Karpas-422 (cell line): ENCODE data around the gene OR2T35. TPM values are rescaled to one million over a fixed set of nuclear protein-coding genes. Genes with fewer than 3 reads are reported as not detected.
"Not testable (repeated sequence)": the region's sequence is repeated elsewhere in the genome, so short reads cannot be mapped to it uniquely, and the experiment has no call there.

Experiments used
- DNase-seq: peaks from one replicate; pipeline ENCODE4 v3.0.0-alpha.2; 2015
- H2AFZ ChIP-seq: fragments of 200-600 bp; sonication (generic); 2 replicates; pipeline ENCODE4 v1.6.1; 2014; ENCODE audit warnings: antibody characterized with exemption, low read length, mixed read lengths
- H3K27ac ChIP-seq: fragments of 200-600 bp; sonication (generic); 2 replicates; pipeline ENCODE4 v1.5.1; 2014; ENCODE audit warnings: mild to moderate bottlenecking, low read length, moderate library complexity
- H3K27me3 ChIP-seq: fragments of 200-600 bp; sonication (generic); 2 replicates; pipeline ENCODE4 v1.6.1; 2014; ENCODE audit warnings: low read length, mixed read lengths
- H3K36me3 ChIP-seq: fragments of 200-600 bp; sonication (generic); 2 replicates; pipeline ENCODE4 v1.6.1; 2014; ENCODE audit warnings: low read length, mixed read lengths; ENCODE audit not compliant: insufficient read depth
- H3K4me1 ChIP-seq: fragments of 200-600 bp; sonication (generic); 2 replicates; pipeline ENCODE4 v1.6.1; 2014; ENCODE audit warnings: mild to moderate bottlenecking, low read length, mixed read lengths
- H3K4me2 ChIP-seq: fragments of 200-600 bp; sonication (generic); 2 replicates; pipeline ENCODE4 v1.6.1; 2014; ENCODE audit warnings: low read length, low read depth, mild to moderate bottlenecking; ENCODE audit not compliant: poor library complexity, severe bottlenecking
- H3K4me3 ChIP-seq: fragments of 200-600 bp; sonication (generic); 2 replicates; pipeline ENCODE4 v1.5.1; 2014; ENCODE audit warnings: mild to moderate bottlenecking, antibody characterized with exemption, low read length, mixed read lengths
- H3K79me2 ChIP-seq: fragments of 200-600 bp; sonication (generic); 2 replicates; pipeline ENCODE4 v1.6.1; 2014; ENCODE audit warnings: mild to moderate bottlenecking, low read length, mixed read lengths
- H3K9ac ChIP-seq: fragments of 200-600 bp; sonication (generic); 2 replicates; pipeline ENCODE4 v1.6.0; 2014; ENCODE audit warnings: low read length
- H3K9me2 ChIP-seq: fragments of 200-600 bp; sonication (generic), shearing (Covaris generic); replicated peaks from 2 replicates; pipeline ENCODE4 v1.6.0; 2014; ENCODE audit warnings: mild to moderate bottlenecking, low read length, moderate library complexity; ENCODE audit not compliant: insufficient read depth
- H3K9me3 ChIP-seq: fragments of 300-700, 200-600 bp; sonication (generic); 2 replicates; pipeline ENCODE4 v1.6.1; 2014; ENCODE audit warnings: low read length, mixed read lengths
- H4K20me1 ChIP-seq: fragments of 200-600 bp; sonication (generic); 2 replicates; pipeline ENCODE4 v1.6.1; 2014; ENCODE audit warnings: mild to moderate bottlenecking, antibody characterized with exemption, low read length, low read depth; ENCODE audit not compliant: insufficient read depth
- total RNA-seq: library from RNA; depleted of rRNA; stranded (reverse); fragments of >200 nt; shearing (Covaris generic); gene quantifications from 2 replicates; pipeline ENCODE4 v1.2.3, GENCODE V29; 2014; ENCODE audit warnings: low replicate concordance

OR2T35 gene
- total RNA-seq, 1 experiment from 2014 or later = not detected

- not testable (repeated sequence) for H3K9me2 ChIP-seq, H3K4me2 ChIP-seq, H3K79me2 ChIP-seq, H3K9me3 ChIP-seq, H3K9ac ChIP-seq, H3K27ac ChIP-seq, DNase-seq, H3K4me1 ChIP-seq, H4K20me1 ChIP-seq, H2AFZ ChIP-seq, H3K36me3 ChIP-seq, H3K4me3 ChIP-seq, H3K27me3 ChIP-seq
These were observed 11.7 kb upstream of the OR2T35 start for GRCh38 chr1:248656797-248657196.

GRCh38 chr1:248655354-248655753 is 10.3 kb upstream of the OR2T35 start, which contains the start of gene OR2T27:
Gene OR2T27, minus strand, starts transcription at chr1:248655528. Its CDS starts 4,644 bp downstream, at chr1:248650884.
- H3K79me2 ChIP-seq, H3K4me1 ChIP-seq, H3K9me2 ChIP-seq, H3K9me3 ChIP-seq, DNase-seq, H3K4me2 ChIP-seq, H3K36me3 ChIP-seq, H3K27me3 ChIP-seq, H3K27ac ChIP-seq, H4K20me1 ChIP-seq, H2AFZ ChIP-seq, H3K4me3 ChIP-seq, H3K9ac ChIP-seq: not testable (repeated sequence)

- not testable (repeated sequence) for H3K4me3 ChIP-seq, H3K9me2 ChIP-seq, H3K79me2 ChIP-seq, H3K27me3 ChIP-seq, H2AFZ ChIP-seq, H3K27ac ChIP-seq, H3K9me3 ChIP-seq, H4K20me1 ChIP-seq, H3K4me1 ChIP-seq, H3K9ac ChIP-seq, H3K36me3 ChIP-seq, DNase-seq, H3K4me2 ChIP-seq
These were observed 3.9 kb upstream of the OR2T35 start for GRCh38 chr1:248648770-248649536.

- H3K27ac ChIP-seq, H3K4me3 ChIP-seq, H3K4me2 ChIP-seq, H3K4me1 ChIP-seq, H2AFZ ChIP-seq, H3K9ac ChIP-seq, H3K79me2 ChIP-seq, H4K20me1 ChIP-seq, H3K9me2 ChIP-seq, DNase-seq, H3K36me3 ChIP-seq, H3K27me3 ChIP-seq, H3K9me3 ChIP-seq: not testable (repeated sequence)
These were observed 2.0 kb downstream of the OR2T35 start for GRCh38 chr1:248642971-248643651.

- H3K27ac ChIP-seq, H3K9me3 ChIP-seq, H3K36me3 ChIP-seq, H3K27me3 ChIP-seq, H3K9ac ChIP-seq, H3K79me2 ChIP-seq, H4K20me1 ChIP-seq, H2AFZ ChIP-seq, H3K9me2 ChIP-seq, H3K4me3 ChIP-seq, DNase-seq, H3K4me2 ChIP-seq, H3K4me1 ChIP-seq: not testable (repeated sequence)
These were observed 3.5 kb downstream of the OR2T35 start for GRCh38 chr1:248641583-248641982.

- H3K79me2 ChIP-seq, H3K27me3 ChIP-seq, H2AFZ ChIP-seq, H3K36me3 ChIP-seq, H4K20me1 ChIP-seq, H3K27ac ChIP-seq, DNase-seq, H3K9ac ChIP-seq, H3K9me2 ChIP-seq, H3K4me3 ChIP-seq, H3K4me1 ChIP-seq, H3K9me3 ChIP-seq, H3K4me2 ChIP-seq: not testable (repeated sequence)
These were observed 4.2 kb downstream of the OR2T35 start for GRCh38 chr1:248640906-248641305.

GRCh38 chr1:248639652-248640051 is 5.4 kb downstream of the OR2T35 start:
- H3K4me2 ChIP-seq, H3K36me3 ChIP-seq, H3K79me2 ChIP-seq, H3K27me3 ChIP-seq, H3K9me2 ChIP-seq, H4K20me1 ChIP-seq, H3K4me3 ChIP-seq, H3K9ac ChIP-seq, H2AFZ ChIP-seq, DNase-seq, H3K4me1 ChIP-seq, H3K27ac ChIP-seq, H3K9me3 ChIP-seq: not testable (repeated sequence)

- not testable (repeated sequence) for H3K79me2 ChIP-seq, H3K9me2 ChIP-seq, H3K4me2 ChIP-seq, H3K36me3 ChIP-seq, H3K9ac ChIP-seq, H3K27ac ChIP-seq, H3K4me1 ChIP-seq, DNase-seq, H4K20me1 ChIP-seq, H3K9me3 ChIP-seq, H3K27me3 ChIP-seq, H3K4me3 ChIP-seq, H2AFZ ChIP-seq
These were observed 8.5 kb downstream of the OR2T35 start for GRCh38 chr1:248636612-248637011.
